Ovary (tissue), 3 donors: ENCODE measurements around the gene KIR2DL1.

Experiments
- CTCF ChIP-seq, 3 donors: fragments of 450-650 bp in 2 of 3; fragments of 200-600 bp in 1 of 3; IDR thresholded peaks; one replicate each; pipeline versions ENCODE4 v1.5.1 to v1.8.0; 2016 to 2022; ENCODE audit warnings: antibody characterized with exemption in 3 of 3, mild to moderate bottlenecking in 1 of 3
- POLR2A ChIP-seq: fragments of 450-650 bp; IDR thresholded peaks from one replicate; pipeline ENCODE4 v1.6.1; 2017; ENCODE audit warnings: antibody characterized with exemption, mild to moderate bottlenecking, moderate library complexity
- donor health status: DM: no; HTN: no; CAD: no.

DNA sequence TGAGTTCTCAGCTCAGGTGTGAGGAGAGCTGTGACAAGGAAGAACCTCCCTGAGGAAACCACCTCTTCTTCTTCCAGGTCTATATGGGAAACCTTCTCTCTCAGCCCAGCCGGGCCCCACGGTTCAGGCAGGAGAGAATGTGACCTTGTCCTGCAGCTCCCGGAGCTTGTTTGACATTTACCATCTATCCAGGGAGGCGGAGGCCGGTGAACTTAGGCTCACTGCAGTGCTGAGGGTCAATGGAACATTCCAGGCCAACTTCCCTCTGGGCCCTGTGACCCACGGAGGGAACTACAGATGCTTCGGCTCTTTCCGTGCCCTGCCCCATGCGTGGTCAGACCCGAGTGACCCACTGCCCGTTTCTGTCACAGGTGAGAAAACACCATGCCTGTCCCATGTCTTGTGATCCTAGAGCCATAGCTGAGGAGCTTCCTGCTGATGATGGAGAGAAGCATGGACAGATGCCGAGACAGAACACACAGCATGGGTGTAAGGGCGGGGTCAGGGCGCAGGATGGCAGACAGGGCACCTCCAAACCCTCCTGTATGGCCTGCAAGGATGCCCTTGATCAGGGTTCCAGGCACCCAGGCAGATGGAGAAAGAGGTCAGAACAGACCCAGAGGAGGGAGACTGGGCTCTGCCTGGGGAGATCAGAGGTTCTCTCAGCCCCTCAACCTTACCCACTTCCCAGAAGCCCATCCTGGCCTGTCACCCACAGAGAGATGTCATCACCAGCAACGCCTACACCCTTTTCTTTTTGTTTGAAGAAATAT, 40.0 kb upstream of the KIR2DL1 start:
- TF ChIP-seq CTCF (IDR thresholded peaks at IDR 0.05) (no peak), POLR2A (no peak)
